HTR-8/SVneo (cell line): ENCODE results near the gene TRO.

Experiments
- DNase-seq: peaks from one replicate; pipeline ENCODE4 v3.0.0; 2011; ENCODE audit warnings: low spot score, mixed read lengths; ENCODE audit not compliant: insufficient read length
- FAIRE-seq: peaks from 2 replicates; lab custom pipeline; 2011; peaks lifted over from hg19 to GRCh38; lab: Jason Lieb, UNC

Gene TRO

DNA sequence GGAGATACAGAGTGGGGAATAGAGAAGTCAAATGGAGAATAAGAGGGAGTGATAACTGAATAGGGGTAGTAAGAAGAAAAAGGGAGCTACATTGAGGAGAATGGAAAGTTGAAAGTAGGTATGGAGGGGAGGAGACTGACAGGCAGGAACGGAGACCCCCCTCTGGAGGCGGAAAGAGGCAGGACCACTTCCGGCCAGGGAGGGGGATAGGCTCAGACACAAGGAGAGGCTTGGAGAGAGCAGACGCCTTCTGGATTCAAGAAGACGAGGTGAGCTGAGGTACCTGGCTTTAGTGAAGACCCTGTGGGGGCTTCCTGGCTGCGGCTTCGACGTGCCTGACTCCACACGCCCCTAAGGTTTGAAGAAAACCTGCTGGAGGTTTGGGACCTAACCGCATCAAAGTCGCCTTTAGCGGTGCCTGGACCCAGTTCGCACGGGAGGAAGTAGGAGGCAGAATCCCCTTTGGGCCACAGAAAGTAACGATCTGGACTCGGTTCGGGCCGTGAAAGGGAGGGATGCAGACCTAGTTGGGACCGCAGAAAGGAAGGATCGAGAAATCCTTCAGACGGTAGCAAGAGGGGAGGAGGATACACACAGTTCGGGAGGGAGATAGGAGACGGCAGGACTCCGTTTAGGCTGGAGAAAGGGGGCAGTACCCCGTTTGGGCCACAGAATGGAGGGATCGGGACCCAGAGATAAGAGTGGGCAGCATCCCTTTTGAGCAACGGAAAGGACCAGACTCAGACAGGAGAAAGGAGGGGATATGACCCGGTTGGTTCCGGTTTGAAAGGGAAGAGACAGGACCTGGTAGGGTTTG lies at the start of gene TRO:
Gene TRO (plus strand): TSS at position 215 of the 817 bp plus-strand sequence. CDS start 1,423 bp downstream, outside the sequence.
- DNase-seq: no peak
- no peak for FAIRE-seq

DNA sequence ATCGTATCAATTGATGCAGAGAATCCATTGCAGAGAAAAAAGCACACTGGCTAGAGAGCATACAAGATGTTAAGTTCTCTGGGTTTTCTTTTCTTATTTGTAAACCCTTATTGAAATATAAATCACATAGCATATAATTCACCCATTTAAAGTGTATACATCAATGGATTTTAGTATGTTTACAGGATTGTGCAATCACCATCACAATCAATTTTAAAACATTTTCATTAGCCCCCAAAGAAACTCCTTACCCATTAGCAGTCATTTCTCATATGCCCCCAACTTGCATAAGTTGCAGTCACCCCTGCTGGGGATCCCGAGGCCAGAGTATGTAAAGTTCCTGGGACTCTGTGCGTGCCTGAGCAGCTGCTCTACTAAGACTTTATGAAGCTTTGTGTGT lies 34.9 kb upstream of the TRO start:
- no peak for FAIRE-seq

GRCh38 chrX:54891573-54891972 lies 29.1 kb upstream of the TRO start:
- DNase-seq: no peak
- no peak for FAIRE-seq

More for the DNA sequence above, 34.9 kb upstream of the TRO start:
- DNase-seq: no peak

- FAIRE-seq (no peak), DNase-seq (no peak)
Observed at GRCh38 chrX:54894159-54894558, 26.5 kb upstream of the TRO start.

GRCh38 chrX:54909941-54910340 lies 10.7 kb upstream of the TRO start:
- DNase-seq (no peak), FAIRE-seq (no peak)

GRCh38 chrX:54921427-54922021 lies 900 bp downstream of the TRO start:
- no peak for FAIRE-seq
- peak; percentile 51 for DNase-seq

DNA sequence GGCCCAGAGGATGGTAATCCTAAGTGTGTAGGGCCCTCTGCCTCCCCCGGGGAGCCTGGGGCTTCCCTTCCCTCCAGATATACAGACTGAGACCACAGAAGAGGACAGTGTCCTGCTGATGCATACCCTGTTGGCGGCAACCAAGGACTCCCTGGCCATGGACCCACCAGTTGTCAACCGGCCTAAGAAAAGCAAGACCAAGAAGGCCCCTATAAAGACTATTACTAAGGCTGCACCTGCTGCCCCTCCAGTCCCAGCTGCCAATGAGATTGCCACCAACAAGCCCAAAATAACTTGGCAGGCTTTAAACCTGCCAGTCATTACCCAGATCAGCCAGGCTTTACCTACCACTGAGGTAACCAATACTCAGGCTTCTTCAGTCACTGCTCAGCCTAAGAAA lies 1.9 kb downstream of the TRO start:
- no peak for FAIRE-seq

GRCh38 chrX:54923376-54923775 lies 2.8 kb downstream of the TRO start:
- no peak for FAIRE-seq
- no peak for DNase-seq

More for the DNA sequence above, 1.9 kb downstream of the TRO start:
- DNase-seq: no peak

GRCh38 chrX:54926978-54927377 lies 6.4 kb downstream of the TRO start:
- FAIRE-seq: no peak

GRCh38 chrX:54928876-54929275 lies 8.3 kb downstream of the TRO start:
- no peak for DNase-seq
- FAIRE-seq: no peak

More at GRCh38 chrX:54926978-54927377, 6.4 kb downstream of the TRO start:
- no peak for DNase-seq

DNA sequence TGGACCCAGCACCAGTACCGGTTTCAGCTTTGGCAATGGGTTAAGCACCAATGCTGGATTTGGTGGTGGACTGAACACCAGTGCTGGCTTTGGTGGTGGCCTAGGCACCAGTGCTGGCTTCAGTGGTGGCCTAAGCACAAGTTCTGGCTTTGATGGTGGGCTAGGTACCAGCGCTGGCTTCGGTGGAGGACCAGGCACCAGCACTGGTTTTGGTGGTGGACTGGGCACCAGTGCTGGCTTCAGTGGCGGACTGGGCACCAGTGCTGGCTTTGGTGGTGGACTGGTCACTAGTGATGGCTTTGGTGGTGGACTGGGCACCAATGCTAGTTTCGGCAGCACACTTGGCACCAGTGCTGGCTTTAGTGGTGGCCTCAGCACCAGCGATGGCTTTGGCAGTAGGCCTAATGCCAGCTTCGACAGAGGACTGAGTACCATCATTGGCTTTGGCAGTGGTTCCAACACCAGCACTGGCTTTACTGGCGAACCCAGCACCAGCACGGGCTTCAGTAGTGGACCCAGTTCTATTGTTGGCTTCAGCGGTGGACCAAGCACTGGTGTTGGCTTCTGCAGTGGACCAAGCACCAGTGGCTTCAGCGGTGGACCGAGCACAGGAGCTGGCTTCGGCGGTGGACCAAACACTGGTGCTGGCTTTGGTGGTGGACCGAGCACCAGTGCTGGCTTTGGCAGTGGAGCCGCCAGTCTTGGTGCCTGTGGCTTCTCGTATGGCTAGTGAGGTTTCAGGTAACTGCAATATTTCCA lies 9.8 kb downstream of the TRO start:
- FAIRE-seq (no peak), DNase-seq (no peak)

GRCh38 chrX:54931107-54931506 lies 10.5 kb downstream of the TRO start:
- no peak for FAIRE-seq

DNA sequence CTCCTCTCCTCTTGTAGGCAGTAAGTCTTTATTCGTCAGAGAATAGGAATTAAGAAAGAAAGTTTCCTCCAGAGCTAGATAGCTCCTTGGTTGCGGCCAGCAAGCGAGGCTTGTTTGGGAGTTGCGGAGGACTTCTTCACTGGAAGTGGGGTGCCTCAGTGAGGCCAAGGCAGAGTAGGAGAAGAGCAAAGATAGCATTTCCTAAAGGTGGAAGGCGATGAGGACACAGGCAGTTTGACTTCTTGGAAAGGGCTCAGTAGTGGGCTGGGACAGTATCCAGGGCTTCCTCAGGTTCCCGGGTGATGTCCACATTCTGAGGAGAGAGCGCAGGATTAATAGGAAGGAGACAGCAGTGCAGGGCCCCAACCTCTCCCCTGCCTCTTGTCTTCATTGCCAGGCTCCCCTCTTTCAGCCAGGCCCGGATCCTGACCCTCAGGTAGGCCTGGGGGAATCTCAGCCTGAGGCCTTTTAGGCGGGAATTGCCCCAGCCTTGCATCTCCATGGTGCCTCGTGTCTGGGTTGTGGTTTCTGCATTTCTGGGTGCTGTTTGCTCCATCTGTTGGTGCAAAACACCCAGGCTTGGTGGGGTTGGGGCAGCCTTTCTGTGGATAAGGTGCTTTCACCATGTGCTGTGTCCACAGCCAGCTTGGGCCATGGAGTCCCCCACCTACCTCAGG lies 12.7 kb downstream of the TRO start:
- FAIRE-seq: no peak
- no peak for DNase-seq

More at GRCh38 chrX:54931107-54931506, 10.5 kb downstream of the TRO start:
- no peak for DNase-seq

DNA sequence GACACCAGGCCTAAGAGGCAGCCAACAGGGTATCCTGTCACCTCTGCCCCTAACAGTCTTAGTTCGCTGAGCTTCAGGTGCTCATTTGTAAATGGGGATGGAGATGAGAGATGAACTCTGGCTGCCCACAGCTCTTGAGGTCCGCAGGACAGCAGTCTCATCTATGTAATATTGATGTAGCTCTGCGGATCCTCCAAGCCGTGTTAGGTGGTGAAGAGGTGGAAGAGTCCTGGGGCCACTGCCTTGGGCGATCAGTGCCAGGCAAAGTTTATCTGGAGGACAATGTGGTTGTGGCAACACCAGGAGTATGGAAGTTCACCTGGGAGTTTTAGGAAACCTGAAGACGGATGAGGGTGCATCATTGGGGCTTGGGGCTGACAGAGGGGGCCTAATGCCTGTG lies 13.4 kb downstream of the TRO start:
- no peak for FAIRE-seq
- no peak for DNase-seq

GRCh38 chrX:54934890-54935289 lies 14.3 kb downstream of the TRO start:
- FAIRE-seq (no peak), DNase-seq (no peak)

DNA sequence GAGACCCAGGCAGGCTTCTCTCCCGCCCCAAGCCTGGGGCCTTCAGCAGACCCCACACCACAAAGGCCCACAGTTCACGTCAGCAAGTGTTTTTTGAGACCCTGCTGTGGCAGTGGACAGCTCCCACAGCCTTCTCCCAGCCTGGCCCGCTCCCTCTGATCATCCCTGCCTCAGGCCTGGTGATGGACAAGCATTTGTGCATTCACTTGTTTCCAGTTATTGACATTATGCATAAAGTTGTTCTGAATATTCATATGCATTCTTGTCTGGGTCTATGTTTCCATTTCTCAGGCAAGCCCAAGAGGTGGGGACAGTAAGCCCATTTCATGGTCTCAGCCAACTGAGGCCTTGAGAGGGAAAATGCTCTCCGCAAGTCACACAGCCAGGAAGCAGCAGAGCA lies 14.7 kb downstream of the TRO start:
- no peak for FAIRE-seq

GRCh38 chrX:54937416-54937815 lies 16.8 kb downstream of the TRO start:
- FAIRE-seq (no peak), DNase-seq (no peak)

More for the DNA sequence above, 14.7 kb downstream of the TRO start:
- DNase-seq: no peak

DNA sequence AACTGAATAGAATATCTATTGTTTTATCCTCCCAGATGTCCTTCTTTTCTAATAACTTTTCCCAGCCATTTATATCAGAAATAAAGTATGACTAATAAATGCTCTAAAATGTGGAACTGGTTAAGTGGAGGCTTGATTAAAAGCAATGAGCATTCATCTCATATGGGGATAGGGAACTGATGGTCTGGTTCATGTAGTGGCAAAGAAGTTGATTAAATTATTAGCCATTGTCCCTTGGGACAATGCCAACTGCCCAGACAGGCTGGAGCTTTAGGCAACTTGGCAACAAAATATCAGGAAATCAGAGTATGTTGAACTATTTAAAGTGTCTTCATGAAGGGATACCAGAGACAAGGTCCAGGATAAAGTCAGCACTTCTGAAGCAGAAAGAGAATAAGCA lies 24.2 kb downstream of the TRO start:
- DNase-seq (no peak), FAIRE-seq (no peak)

GRCh38 chrX:54945224-54945623 lies 24.6 kb downstream of the TRO start:
- DNase-seq (no peak), FAIRE-seq (no peak)

DNA sequence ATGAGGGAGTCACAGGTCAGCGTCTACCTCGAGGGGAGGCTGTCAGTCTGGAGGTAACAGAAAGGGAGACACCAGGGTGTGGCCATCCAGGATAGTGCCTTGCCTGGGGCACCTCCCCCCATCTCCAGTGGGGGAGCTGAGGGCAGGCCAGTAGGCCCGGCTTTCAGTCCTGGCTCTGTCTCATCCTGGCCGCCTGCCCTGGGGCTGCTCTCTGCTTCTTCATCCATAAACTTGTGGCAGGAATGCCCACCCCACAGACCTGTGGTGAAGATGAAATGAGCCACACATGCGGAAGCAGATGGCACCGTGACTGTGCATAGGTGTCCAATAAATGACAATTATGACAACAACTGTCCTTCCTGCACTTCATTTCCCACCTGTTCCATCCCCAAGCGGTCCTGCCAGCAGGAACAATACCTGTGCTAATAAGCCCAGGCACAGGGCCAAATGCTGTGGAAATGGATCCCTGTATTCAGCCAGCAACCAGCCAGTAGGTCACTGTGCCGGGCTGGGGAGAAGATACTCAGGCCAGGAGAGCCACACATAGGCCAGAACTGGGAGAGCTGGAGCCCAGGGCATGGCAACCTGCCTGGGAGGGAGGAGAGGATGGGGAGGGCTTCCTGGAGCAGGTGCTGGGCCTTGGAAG lies 30.2 kb downstream of the TRO start:
- no peak for DNase-seq
- FAIRE-seq: no peak
